OCI-LY7 (cell line): ENCODE measurements around the gene TMEM52B. TPM values are rescaled to one million over a fixed set of nuclear protein-coding genes. Genes with fewer than 3 reads are reported as not detected.

Experiments
- BruUV-seq: library from RNA; stranded (reverse); fragments of 400-500 nt; replicated peaks from 2 replicates; lab custom pipeline; 2021; lab: Mats Ljungman, UMichigan
- CTCF ChIA-PET: fragments of 300-600 bp; sonication (Branson Sonifier 250); formaldehyde crosslinking; loops from one replicate; lab custom pipeline; 2022; ENCODE audit warnings: antibody characterized with exemption; ENCODE audit not compliant: unreplicated experiment; lab: Charles Lee
- POLR2A ChIA-PET: fragments of 300-600 bp; sonication (Branson Sonifier 250); formaldehyde crosslinking; loops from one replicate; lab custom pipeline; 2022; ENCODE audit warnings: antibody characterized with exemption; lab: Charles Lee
- DNase-seq: peaks from one replicate; pipeline ENCODE4 v3.0.0-alpha.2; 2015; ENCODE audit warnings: low spot score
- H2AFZ ChIP-seq: fragments of 200-600 bp; sonication (generic), shearing (Covaris generic); 2 replicates; pipeline ENCODE4 v1.6.1; 2014; ENCODE audit warnings: mild to moderate bottlenecking, antibody characterized with exemption, low read length, moderate library complexity
- H3K27ac ChIP-seq: fragments of 200-600 bp; sonication (generic); 2 replicates; pipeline ENCODE4 v1.5.1; 2014; ENCODE audit warnings: mixed run types, low read depth, mild to moderate bottlenecking, moderate library complexity, low read length, inconsistent platforms; ENCODE audit not compliant: poor library complexity, severe bottlenecking
- H3K36me3 ChIP-seq: fragments of 200-600 bp; sonication (generic); 2 replicates; pipeline ENCODE4 v1.6.1; 2014; ENCODE audit warnings: mild to moderate bottlenecking, antibody characterized with exemption, low read length, moderate library complexity, mixed read lengths; ENCODE audit not compliant: insufficient read depth
- H3K4me1 ChIP-seq: fragments of 200-600 bp; sonication (generic); 2 replicates; pipeline ENCODE4 v1.5.1; 2014; ENCODE audit warnings: mild to moderate bottlenecking, low read length; ENCODE audit not compliant: insufficient read depth, poor library complexity, severe bottlenecking
- H3K4me2 ChIP-seq: fragments of 200-600 bp; sonication (generic); 2 replicates; pipeline ENCODE4 v1.6.1; 2014; ENCODE audit warnings: mild to moderate bottlenecking, low read length
- H3K4me3 ChIP-seq: fragments of 200-600 bp; sonication (generic); 2 replicates; pipeline ENCODE4 v1.5.1; 2014; ENCODE audit warnings: mild to moderate bottlenecking, low read depth, low read length; ENCODE audit not compliant: poor library complexity, severe bottlenecking
- H3K79me2 ChIP-seq: fragments of 200-600 bp; sonication (generic); 2 replicates; pipeline ENCODE4 v1.6.1; 2016; ENCODE audit warnings: low read depth, mild to moderate bottlenecking, low read length, moderate library complexity, mixed read lengths; ENCODE audit not compliant: insufficient read depth
- H3K9me2 ChIP-seq: fragments of 200-600 bp; sonication (generic); 2 replicates; pipeline ENCODE4 v1.6.1; 2016; ENCODE audit warnings: mild to moderate bottlenecking, low read length, mixed read lengths; ENCODE audit not compliant: insufficient read depth
- H3K9me3 ChIP-seq: fragments of 200-600 bp; sonication (generic); 2 replicates; pipeline ENCODE4 v1.6.1; 2014; ENCODE audit warnings: mild to moderate bottlenecking, mixed run types, low read length, mixed read lengths
- H4K20me1 ChIP-seq: fragments of 200-600 bp; sonication (generic); 2 replicates; pipeline ENCODE4 v1.6.1; 2014; ENCODE audit warnings: mild to moderate bottlenecking, antibody characterized with exemption, low read length, moderate library complexity, mixed read lengths; ENCODE audit not compliant: insufficient read depth
- CTCF ChIP-seq: fragments of 200-600 bp; sonication (generic); conservative IDR thresholded peaks from 2 replicates; pipeline ENCODE4 v1.5.1; 2014; ENCODE audit warnings: mild to moderate bottlenecking, antibody characterized with exemption, low read length, moderate library complexity, mixed read lengths
- EZH2phosphoT487 ChIP-seq: fragments of 200-600 bp; sonication (generic); IDR thresholded peaks from 2 replicates; pipeline ENCODE4 v1.6.1; 2018; ENCODE audit warnings: low read depth, borderline replicate concordance, mild to moderate bottlenecking, mixed run types, antibody characterized with exemption, low read length, moderate library complexity, mixed read lengths
- intact Hi-C: fragments of 100-400 bp; cut with micrococcal nuclease; formaldehyde crosslinking; loops from one replicate; pipeline ENCODE4 v1.10.0; 2022; ENCODE audit not compliant: unreplicated experiment
- total RNA-seq, 2 experiments: library from RNA; depleted of rRNA in 1 of 2; stranded (reverse); fragments of >200 nt in 1 of 2; shearing (Covaris generic) in 1 of 2; gene quantifications; 2 replicates each; pipeline ENCODE4 v1.2.3, GENCODE V29; 2014 to 2022

The TMEM52B gene
- total RNA-seq, 2 experiments from 2014 or later: 0.21 TPM; not detected in 1

GRCh38 chr12:10211101-10211939, 32.5 kb downstream of the TMEM52B start:
- Histone ChIP-seq H3K9me2 (no peaks in the 10 kb centered on the region), H3K9me3 (no peaks in the 10 kb centered on the region), H3K4me2 (no peak overlapping the region), H3K4me1 (peaks cover 24% of the 10 kb centered on the region), H3K79me2 (peaks cover 36% of the 10 kb centered on the region), H3K4me3 (no peak overlapping the region), H4K20me1 (no peaks in the 10 kb centered on the region), H3K36me3 (peaks cover 19% of the 10 kb centered on the region; the same call in 1 of the 2 replicates), H2AFZ (no peak overlapping the region), H3K27ac (no peak overlapping the region)
- no TSS peak for BruUV-seq
- intact Hi-C loops: loop anchor here (5.0 kb wide), 1 partner anchor 1811 kb away; no protein-coding TSS in a partner anchor
- TF ChIP-seq EZH2phosphoT487: no peak
- no peak for TF ChIP-seq CTCF
- CTCF ChIA-PET: no interaction called here
- no peak for DNase-seq
- POLR2A ChIA-PET: interaction anchor here (0.6 to 0.9 kb wide), 3 partner anchors 10 to 27 kb away, joined by 3 to 7 read pairs (median 3); no protein-coding TSS in a partner anchor

DNA sequence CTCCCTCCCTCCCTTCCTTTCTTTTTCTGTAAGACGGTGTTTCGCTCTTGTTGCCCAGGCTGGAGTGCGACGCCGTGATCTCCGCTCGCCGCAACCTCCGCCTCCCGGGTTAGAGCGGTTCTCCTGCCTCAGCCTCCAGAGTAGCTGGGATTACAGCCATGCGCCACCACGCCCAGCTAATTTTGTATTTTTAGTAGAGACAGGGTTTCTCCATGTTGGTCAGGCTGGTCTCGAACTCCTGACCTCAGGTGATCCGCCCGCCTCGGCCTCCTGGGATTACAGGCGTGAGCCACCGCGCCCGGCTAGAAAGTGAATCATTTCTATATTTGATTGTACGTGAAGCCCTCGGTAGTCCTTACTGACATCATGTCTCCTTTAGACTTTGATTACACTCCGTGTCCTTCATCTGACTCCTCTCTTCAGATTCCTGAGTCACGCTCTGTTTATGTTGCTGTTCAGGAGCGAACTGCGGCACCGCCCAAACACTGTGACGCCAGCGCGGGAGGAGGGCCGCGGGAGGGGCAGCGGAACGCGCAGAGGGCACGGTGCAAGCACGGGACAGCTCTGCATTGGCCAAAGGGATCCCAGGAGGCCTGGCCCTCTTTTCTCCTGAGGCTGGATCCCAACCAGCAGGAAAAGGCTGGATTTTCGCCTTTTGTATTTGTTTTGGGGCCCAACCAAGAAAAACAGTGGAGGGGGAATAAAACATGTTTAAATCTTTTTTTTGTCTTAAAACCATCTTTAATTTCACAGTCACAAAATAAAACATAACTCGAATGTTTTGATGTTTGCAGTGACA, 33.3 kb downstream of the TMEM52B start:
- no peaks in the 10 kb centered on the region for H4K20me1 ChIP-seq
- peak overlapping the region; percentile 78 for H3K4me2 ChIP-seq
- no peaks in the 10 kb centered on the region for H3K9me3 ChIP-seq
- H2AFZ ChIP-seq: peak overlapping the region; percentile 68
- TF ChIP-seq CTCF (no peak), EZH2phosphoT487 (no peak)
- DNase-seq: peak; percentile 72
- no TSS peak for BruUV-seq
- H3K27ac ChIP-seq: peak overlapping the region; percentile 86
- H3K4me3 ChIP-seq: peak overlapping the region; percentile 98
- H3K4me1 ChIP-seq: peaks cover 22% of the 10 kb centered on the region
- H3K79me2 ChIP-seq: peaks cover 44% of the 10 kb centered on the region
- H3K36me3 ChIP-seq: peaks cover 27% of the 10 kb centered on the region
- ChIA-PET CTCF (no interaction called here), POLR2A (interaction anchor here (0.5 to 5.9 kb wide), 6 partner anchors 9 to 75 kb away, joined by 3 to 59 read pairs (median 4); no protein-coding TSS in a partner anchor)
- no peaks in the 10 kb centered on the region for H3K9me2 ChIP-seq
- intact Hi-C loops: loop anchor here (2.0 to 5.0 kb wide), 2 partner anchors 563 to 1810 kb away; no protein-coding TSS in a partner anchor
